Tibial nerve (tissue), 3 donors: ENCODE data around the gene NAALAD2.
"Not testable (repeated sequence)": the region's sequence is repeated elsewhere in the genome, so short reads cannot be mapped to it uniquely, and the experiment has no call there.

ENCODE experiments used
- CTCF ChIP-seq, 5 experiments: fragments of 200-600 bp in 3 of 5; fragments of 450-650 bp in 2 of 5; sonication (generic) in 3 of 5; IDR thresholded peaks; one replicate each; pipeline ENCODE4 v1.5.1; 2016 to 2019; ENCODE audit warnings: antibody characterized with exemption in 5 of 5, mild to moderate bottlenecking in 3 of 5, moderate library complexity in 2 of 5
- POLR2A ChIP-seq, 2 donors: fragments of 450-650 bp; IDR thresholded peaks; one replicate each; pipeline ENCODE4 v1.6.1; 2017; ENCODE audit warnings: antibody characterized with exemption in 2 of 2, mild to moderate bottlenecking in 2 of 2, moderate library complexity in 2 of 2

- not testable (repeated sequence) for TF ChIP-seq CTCF, POLR2A (IDR thresholded peaks at IDR 0.05)
These were observed 48.8 kb upstream of the NAALAD2 start, which contains the start of gene UBTFL1 for GRCh38 chr11:90085650-90086049.
